HL-60 (cell line): ENCODE data around the gene CD82.

Experiments used
- DNase-seq, 2 experiments: peaks; one replicate each; pipeline ENCODE4 v3.0.0-alpha.2; 2010 to 2020; ENCODE audit warnings: low read depth in 1 of 2, low spot score in 1 of 2
- H3K27ac ChIP-seq: fragments of 250-450 bp; sonication (Bioruptor Pico); replicated peaks from 2 replicates; pipeline ENCODE4 v1.5.1; 2020; ENCODE audit warnings: mild to moderate bottlenecking, moderate library complexity
- H3K27me3 ChIP-seq: fragments of 250-450 bp; sonication (Bioruptor Pico); 2 replicates; pipeline ENCODE4 v1.5.1; 2021; ENCODE audit warnings: mild to moderate bottlenecking, moderate library complexity; ENCODE audit not compliant: insufficient read depth, poor library complexity, severe bottlenecking
- H3K4me3 ChIP-seq: replicated peaks from 2 replicates; pipeline ENCODE4 v1.5.1; 2011; ENCODE audit warnings: mild to moderate bottlenecking, control low read depth, low read length; ENCODE audit not compliant: insufficient read depth
- CTCF ChIP-seq: IDR thresholded peaks from one replicate; pipeline ENCODE4 v1.5.1; 2011; ENCODE audit warnings: low read length, control low read depth, inconsistent platforms; ENCODE audit not compliant: insufficient read depth
- GABPA ChIP-seq: IDR thresholded peaks from 2 replicates; pipeline ENCODE4 v1.6.1; 2012; ENCODE audit warnings: low read depth
- POLR2AphosphoS5 ChIP-seq: IDR thresholded peaks from 2 replicates; pipeline ENCODE4 v1.6.1; 2012; ENCODE audit warnings: low read depth
- REST ChIP-seq: IDR thresholded peaks from 2 replicates; pipeline ENCODE4 v1.6.1; 2012; ENCODE audit warnings: low read depth; ENCODE audit not compliant: insufficient replicate concordance
- SPI1 ChIP-seq: IDR thresholded peaks from 2 replicates; pipeline ENCODE4 v1.6.1; 2012; ENCODE audit warnings: low read depth, mild to moderate bottlenecking, borderline replicate concordance

The CD82 gene

DNA sequence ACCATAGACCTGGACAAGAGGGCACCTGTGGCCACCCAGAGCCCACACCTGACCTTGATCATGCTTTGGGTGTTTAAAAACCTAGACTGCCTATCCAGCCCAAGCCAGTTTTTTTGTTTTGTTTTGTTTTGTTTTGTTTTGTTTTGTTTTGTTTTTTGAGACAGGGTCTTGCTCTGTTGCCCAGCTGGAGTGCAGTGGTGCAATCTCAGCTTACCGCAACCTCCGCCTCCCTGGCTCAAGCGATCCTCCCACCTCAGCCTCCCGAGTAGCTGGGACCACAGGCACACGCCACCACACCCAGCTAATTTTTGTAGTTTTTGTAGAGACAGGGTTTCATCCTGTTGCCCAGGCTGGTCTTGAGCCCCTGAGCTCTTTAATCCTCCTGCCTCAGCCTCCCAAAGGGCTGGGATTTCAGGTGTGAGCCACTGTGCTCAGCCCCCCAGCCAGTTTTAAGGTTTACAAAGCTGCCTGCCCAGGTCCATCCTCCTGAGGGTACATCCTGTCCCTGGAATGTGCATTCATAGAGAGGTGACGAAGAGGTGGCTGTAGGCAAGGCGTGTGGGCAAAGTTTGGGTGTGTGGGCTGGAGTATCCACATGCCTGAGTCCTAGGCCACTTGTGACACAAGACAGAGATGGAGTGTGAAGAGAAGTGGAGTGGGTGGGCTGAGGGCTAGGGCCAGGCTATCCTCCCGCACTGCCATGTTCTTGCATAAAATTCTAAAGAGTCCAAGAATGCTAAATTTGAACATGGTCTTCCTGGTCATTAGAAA is 3.3 kb upstream of the CD82 start:
- TF ChIP-seq CTCF (no peak), REST (no peak), GABPA (no peak), SPI1 (no peak)
- Histone ChIP-seq H3K27me3 (no peaks in the 10 kb centered on the region), H3K27ac (no peak overlapping the region), H3K4me3 (no peak overlapping the region)
- DNase-seq = no peak

DNA sequence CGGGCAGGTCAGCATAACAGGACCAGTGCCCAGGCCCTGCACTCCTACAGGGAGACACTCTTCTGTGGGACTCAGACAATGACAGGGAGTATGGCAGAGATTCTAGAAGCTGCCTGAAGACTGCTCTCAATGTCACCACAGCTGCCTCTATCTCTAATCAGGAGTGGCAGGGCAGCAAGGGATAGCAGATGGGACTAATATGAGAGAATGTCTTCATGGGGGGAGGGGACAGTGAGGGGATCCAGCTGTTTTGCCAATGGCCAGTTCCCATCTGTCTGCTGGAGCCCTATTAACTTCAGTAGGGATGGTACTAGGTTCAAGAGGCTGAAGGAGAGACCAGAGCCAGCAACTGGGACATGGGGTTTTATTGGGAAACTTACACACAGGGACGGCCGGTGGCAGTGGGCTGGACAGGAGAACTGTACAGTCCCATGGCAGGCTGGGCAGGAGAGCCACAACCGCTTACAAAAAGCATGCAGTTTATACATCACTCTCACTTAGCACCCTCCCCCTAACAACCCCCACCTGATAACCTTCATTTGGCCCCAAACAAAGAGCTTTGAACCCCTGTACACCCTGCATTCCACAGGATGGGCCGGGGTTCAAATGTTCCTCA is 2.5 kb upstream of the CD82 start:
- Histone ChIP-seq H3K27me3 (no peaks in the 10 kb centered on the region), H3K27ac (no peak overlapping the region), H3K4me3 (no peak overlapping the region)
- TF ChIP-seq CTCF (no peak), POLR2AphosphoS5 (no peak), SPI1 (no peak), REST (no peak), GABPA (no peak)
- DNase-seq = no peak

- Histone ChIP-seq H3K27me3 (no peaks in the 10 kb centered on the region), H3K4me3 (no peak overlapping the region), H3K27ac (no peak overlapping the region)
- TF ChIP-seq SPI1 = no peak
- DNase-seq = no peak
Measured at GRCh38 chr11:44563711-44564110, 1.8 kb upstream of the CD82 start.

- H3K27ac ChIP-seq = peak overlapping the region; percentile 45
- no peak for DNase-seq
- TF ChIP-seq REST = no peak
- TF ChIP-seq CTCF = no peak
- TF ChIP-seq SPI1 = no peak
- no peak for TF ChIP-seq GABPA
- no peak for TF ChIP-seq POLR2AphosphoS5
- H3K4me3 ChIP-seq = no peak overlapping the region
- no peaks in the 10 kb centered on the region for H3K27me3 ChIP-seq
Measured at GRCh38 chr11:44564166-44564565, 1.3 kb upstream of the CD82 start.
